HG03342 (cell line): ENCODE data around the gene VPS8.

ENCODE experiments used
- ATAC-seq: cut with Tn5 transposase; IDR thresholded peaks from one replicate; pipeline ENCODE4 v1.9.1; 2021; ENCODE audit warnings: mild to moderate bottlenecking, moderate library complexity; ENCODE audit not compliant: unreplicated experiment

The VPS8 gene

GRCh38 chr3:184811663-184811998 lies 335 bp upstream of the VPS8 start:
- no peak for ATAC-seq

- ATAC-seq: peak; percentile 24
These were observed 686 bp downstream of the VPS8 start for GRCh38 chr3:184812662-184813042.

- ATAC-seq: no peak
These were observed 1.4 kb downstream of the VPS8 start for GRCh38 chr3:184813357-184813756.

GRCh38 chr3:184814214-184814613 lies 2.2 kb downstream of the VPS8 start:
- no peak for ATAC-seq

GRCh38 chr3:184815046-184815930 lies 3.3 kb downstream of the VPS8 start:
- ATAC-seq: no peak

- no peak for ATAC-seq
These were observed 4.6 kb downstream of the VPS8 start for GRCh38 chr3:184816614-184817013.

- no peak for ATAC-seq
These were observed 8.6 kb downstream of the VPS8 start for GRCh38 chr3:184820525-184820924.

GRCh38 chr3:184821034-184821433 lies 9.1 kb downstream of the VPS8 start:
- ATAC-seq: no peak

- ATAC-seq: no peak
These were observed 10.1 kb downstream of the VPS8 start for GRCh38 chr3:184822081-184822480.

- no peak for ATAC-seq
These were observed 10.7 kb downstream of the VPS8 start for GRCh38 chr3:184822654-184823053.

GRCh38 chr3:184823990-184824389 lies 12.0 kb downstream of the VPS8 start:
- no peak for ATAC-seq

GRCh38 chr3:184825121-184825820 lies 13.3 kb downstream of the VPS8 start:
- no peak for ATAC-seq

GRCh38 chr3:184827572-184827971 lies 15.6 kb downstream of the VPS8 start:
- no peak for ATAC-seq

- no peak for ATAC-seq
These were observed 20.1 kb downstream of the VPS8 start for GRCh38 chr3:184832044-184832443.

- no peak for ATAC-seq
These were observed 20.9 kb downstream of the VPS8 start for GRCh38 chr3:184832903-184833302.

GRCh38 chr3:184836090-184836822 lies 24.3 kb downstream of the VPS8 start:
- no peak for ATAC-seq

GRCh38 chr3:184842433-184842832 lies 30.5 kb downstream of the VPS8 start:
- ATAC-seq: no peak

GRCh38 chr3:184845819-184846218 lies 33.9 kb downstream of the VPS8 start:
- no peak for ATAC-seq

- no peak for ATAC-seq
These were observed 34.5 kb downstream of the VPS8 start for GRCh38 chr3:184846496-184846895.

- no peak for ATAC-seq
These were observed 37.0 kb downstream of the VPS8 start for GRCh38 chr3:184848934-184849333.

GRCh38 chr3:184850201-184850600 lies 38.2 kb downstream of the VPS8 start:
- no peak for ATAC-seq

GRCh38 chr3:184857099-184857498 lies 45.1 kb downstream of the VPS8 start:
- no peak for ATAC-seq
